ENCODE data around the gene LUZP2.

Gene LUZP2

DNA sequence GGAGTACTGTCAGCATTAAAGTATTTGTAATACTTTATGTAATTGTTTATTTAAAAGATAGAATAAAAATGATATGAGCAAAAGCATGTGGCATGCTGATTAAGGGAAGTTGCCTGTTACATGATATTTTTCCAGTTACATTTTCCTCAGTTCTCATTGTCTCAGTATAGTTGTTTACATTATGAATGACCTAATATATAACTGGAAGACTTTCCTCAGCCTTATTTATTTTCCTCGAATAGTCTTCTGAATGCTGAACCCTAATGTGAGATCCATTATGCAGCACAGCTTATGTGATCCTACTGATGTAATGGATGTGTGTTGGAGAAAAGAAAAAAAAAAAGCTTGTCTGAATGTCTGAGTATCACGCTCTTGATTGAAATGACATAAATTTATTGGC, 95.5 kb downstream of the LUZP2 start:
- Histone ChIP-seq H3K9me3 (ENCODE audit: control insufficient read depth in 1 of 2, low read length in 2 of 2) (no peaks in the 10 kb centered on the region), H3K27ac (ENCODE audit: low read depth, low read length) (no peak overlapping the region), H3K9ac (ENCODE audit: low read depth in 1 of 2, low read length in 2 of 2) (no peak overlapping the region), H3K4me3 (ENCODE audit: low read depth in 1 of 2, low read length in 2 of 2) (no peak overlapping the region), H3K36me3 (ENCODE audit: control insufficient read depth in 1 of 2, insufficient read depth in 2 of 2, low read length in 2 of 2) (no peaks in the 10 kb centered on the region), H3K4me1 (ENCODE audit: control insufficient read depth in 1 of 2, insufficient read depth in 2 of 2, low read length in 2 of 2) (no peaks in the 10 kb centered on the region), H3K27me3 (ENCODE audit: control insufficient read depth in 1 of 2, insufficient read depth in 2 of 2, low read length in 2 of 2) (no peaks in the 10 kb centered on the region)

DNA sequence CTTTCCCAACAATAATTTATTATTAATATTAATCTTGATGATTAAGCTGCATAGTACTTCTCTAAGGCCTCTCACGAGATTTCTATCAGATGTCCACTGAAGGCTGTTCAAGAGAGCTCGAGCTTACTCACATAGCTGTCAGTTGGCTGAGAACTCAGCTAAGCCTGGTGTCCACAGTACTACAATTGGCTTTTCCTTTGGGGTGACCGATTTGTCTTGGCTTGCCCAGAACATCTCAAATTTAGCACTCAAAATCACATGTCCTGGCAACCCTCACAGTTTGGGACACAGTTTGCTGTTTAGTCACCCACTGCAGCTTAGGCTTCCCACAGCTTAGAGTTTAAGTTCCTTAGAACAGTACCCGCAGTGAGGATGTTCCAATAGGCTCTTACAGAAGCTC, 96.5 kb downstream of the LUZP2 start:
- H3K36me3 ChIP-seq (ENCODE audit: control insufficient read depth in 1 of 2, insufficient read depth in 2 of 2, low read length in 2 of 2): no peaks in the 10 kb centered on the region
- no peaks in the 10 kb centered on the region for H3K9me3 ChIP-seq (ENCODE audit: control insufficient read depth in 1 of 2, low read length in 2 of 2)
- no peak overlapping the region for H3K27ac ChIP-seq (ENCODE audit: low read depth, low read length)
- H3K4me3 ChIP-seq (ENCODE audit: low read depth in 1 of 2, low read length in 2 of 2): no peak overlapping the region
- no peaks in the 10 kb centered on the region for H3K27me3 ChIP-seq (ENCODE audit: control insufficient read depth in 1 of 2, insufficient read depth in 2 of 2, low read length in 2 of 2)
- H3K4me1 ChIP-seq (ENCODE audit: control insufficient read depth in 1 of 2, insufficient read depth in 2 of 2, low read length in 2 of 2): no peaks in the 10 kb centered on the region
- no peak overlapping the region for H3K9ac ChIP-seq (ENCODE audit: low read depth in 1 of 2, low read length in 2 of 2)

DNA sequence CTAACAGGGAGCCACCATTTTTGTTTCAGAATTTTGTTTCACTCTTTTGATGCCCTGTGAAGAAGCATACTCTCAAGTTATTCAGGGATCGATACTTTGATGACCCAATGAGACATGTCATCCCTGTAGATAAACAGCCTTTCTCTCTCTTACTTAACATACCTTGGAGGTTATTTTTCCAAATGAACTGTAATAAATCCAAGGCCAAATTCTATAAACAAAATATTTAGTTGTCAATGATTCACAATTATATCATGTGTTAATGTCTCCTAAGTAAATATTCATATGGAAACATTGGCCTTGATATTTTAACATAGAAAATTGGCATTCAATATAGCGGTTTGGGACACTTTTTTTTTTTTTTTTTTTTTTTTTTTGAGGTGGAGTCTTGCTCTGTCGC, 97.5 kb downstream of the LUZP2 start:
- H3K36me3 ChIP-seq (ENCODE audit: control insufficient read depth in 1 of 2, insufficient read depth in 2 of 2, low read length in 2 of 2): no peaks in the 10 kb centered on the region
- H3K27me3 ChIP-seq (ENCODE audit: control insufficient read depth in 1 of 2, insufficient read depth in 2 of 2, low read length in 2 of 2): no peaks in the 10 kb centered on the region
- H3K27ac ChIP-seq (ENCODE audit: low read depth, low read length): no peak overlapping the region
- H3K9ac ChIP-seq (ENCODE audit: low read depth in 1 of 2, low read length in 2 of 2): no peak overlapping the region
- no peaks in the 10 kb centered on the region for H3K9me3 ChIP-seq (ENCODE audit: control insufficient read depth in 1 of 2, low read length in 2 of 2)
- no peak overlapping the region for H3K4me3 ChIP-seq (ENCODE audit: low read depth in 1 of 2, low read length in 2 of 2)
- no peaks in the 10 kb centered on the region for H3K4me1 ChIP-seq (ENCODE audit: control insufficient read depth in 1 of 2, insufficient read depth in 2 of 2, low read length in 2 of 2)

DNA sequence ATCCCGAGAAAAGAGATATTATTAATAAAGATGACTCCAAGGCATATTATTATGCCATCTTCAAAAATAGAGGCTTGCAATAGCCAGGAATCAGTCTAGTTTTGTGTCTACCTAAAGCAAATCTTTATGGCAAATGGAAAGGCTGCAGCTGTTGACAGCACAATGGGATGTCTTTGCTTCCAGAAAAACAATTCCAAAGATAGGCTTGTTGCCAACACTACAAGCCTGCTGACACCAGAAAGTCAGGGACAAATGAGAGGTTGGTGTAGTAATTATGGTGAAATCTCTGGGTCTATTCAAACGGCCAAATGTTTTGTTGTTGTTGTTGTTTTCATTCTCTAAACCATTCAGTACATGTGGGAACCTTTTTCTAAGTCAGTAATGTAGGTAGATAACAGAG, 101.8 kb downstream of the LUZP2 start:
- no peak overlapping the region for H3K4me3 ChIP-seq (ENCODE audit: low read depth in 1 of 2, low read length in 2 of 2)
- H3K9ac ChIP-seq (ENCODE audit: low read depth in 1 of 2, low read length in 2 of 2): no peak overlapping the region
- H3K4me1 ChIP-seq (ENCODE audit: control insufficient read depth in 1 of 2, insufficient read depth in 2 of 2, low read length in 2 of 2): no peaks in the 10 kb centered on the region
- no peak overlapping the region for H3K27ac ChIP-seq (ENCODE audit: low read depth, low read length)
- H3K36me3 ChIP-seq (ENCODE audit: control insufficient read depth in 1 of 2, insufficient read depth in 2 of 2, low read length in 2 of 2): no peaks in the 10 kb centered on the region
- H3K9me3 ChIP-seq (ENCODE audit: control insufficient read depth in 1 of 2, low read length in 2 of 2): no peaks in the 10 kb centered on the region
- no peaks in the 10 kb centered on the region for H3K27me3 ChIP-seq (ENCODE audit: control insufficient read depth in 1 of 2, insufficient read depth in 2 of 2, low read length in 2 of 2)

DNA sequence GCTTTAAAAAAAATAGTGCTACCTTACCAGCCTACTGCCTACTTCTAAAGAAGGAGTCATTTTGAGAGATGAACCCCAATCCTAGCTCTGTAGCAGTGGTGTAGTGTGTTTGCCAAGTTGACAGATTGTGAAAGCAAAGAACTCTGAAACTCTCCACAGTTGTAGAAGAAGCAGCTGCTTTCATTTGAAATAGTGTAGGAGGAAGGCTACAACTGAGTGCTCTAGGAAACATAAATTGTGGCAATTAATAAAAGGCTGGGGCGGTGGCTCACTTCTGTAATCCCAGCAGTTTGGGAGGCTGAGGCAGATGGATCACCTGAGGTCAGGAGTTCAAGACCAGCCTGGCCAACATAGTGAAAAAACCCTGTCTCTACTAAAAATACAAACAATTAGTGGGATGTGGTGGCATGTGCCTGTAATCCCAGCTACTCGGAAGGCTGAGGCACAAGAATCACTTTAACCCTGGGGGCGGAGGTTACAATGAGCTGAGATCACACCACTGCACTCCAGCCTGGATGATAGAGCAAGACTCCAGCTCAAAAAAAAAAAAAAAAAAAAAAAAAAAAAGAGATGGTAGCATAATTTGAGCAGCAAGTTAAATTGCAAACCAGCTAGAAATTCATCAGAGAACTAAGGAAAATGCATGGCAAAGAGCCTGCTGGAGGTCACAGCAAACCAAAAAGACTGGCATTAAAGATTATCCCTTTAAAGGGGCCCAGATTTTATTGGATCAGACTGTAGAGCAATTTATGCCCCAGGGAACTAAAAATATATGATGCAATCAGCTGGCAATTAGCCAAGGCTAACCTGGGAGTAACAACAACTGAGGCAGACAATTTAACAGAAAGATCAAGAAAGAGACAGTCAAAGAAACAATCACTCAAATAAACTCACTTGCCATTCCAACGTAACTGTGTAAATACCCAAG, 112.6 kb downstream of the LUZP2 start:
- Histone ChIP-seq H3K9me3 (ENCODE audit: control insufficient read depth in 1 of 2, low read length in 2 of 2) (no peaks in the 10 kb centered on the region), H3K27me3 (ENCODE audit: control insufficient read depth in 1 of 2, insufficient read depth in 2 of 2, low read length in 2 of 2) (no peaks in the 10 kb centered on the region), H3K9ac (ENCODE audit: low read depth in 1 of 2, low read length in 2 of 2) (no peak overlapping the region), H3K27ac (ENCODE audit: low read depth, low read length) (no peak overlapping the region), H3K36me3 (ENCODE audit: control insufficient read depth in 1 of 2, insufficient read depth in 2 of 2, low read length in 2 of 2) (no peaks in the 10 kb centered on the region), H3K4me1 (ENCODE audit: control insufficient read depth in 1 of 2, insufficient read depth in 2 of 2, low read length in 2 of 2) (no peaks in the 10 kb centered on the region), H3K4me3 (ENCODE audit: low read depth in 1 of 2, low read length in 2 of 2) (no peak overlapping the region)

DNA sequence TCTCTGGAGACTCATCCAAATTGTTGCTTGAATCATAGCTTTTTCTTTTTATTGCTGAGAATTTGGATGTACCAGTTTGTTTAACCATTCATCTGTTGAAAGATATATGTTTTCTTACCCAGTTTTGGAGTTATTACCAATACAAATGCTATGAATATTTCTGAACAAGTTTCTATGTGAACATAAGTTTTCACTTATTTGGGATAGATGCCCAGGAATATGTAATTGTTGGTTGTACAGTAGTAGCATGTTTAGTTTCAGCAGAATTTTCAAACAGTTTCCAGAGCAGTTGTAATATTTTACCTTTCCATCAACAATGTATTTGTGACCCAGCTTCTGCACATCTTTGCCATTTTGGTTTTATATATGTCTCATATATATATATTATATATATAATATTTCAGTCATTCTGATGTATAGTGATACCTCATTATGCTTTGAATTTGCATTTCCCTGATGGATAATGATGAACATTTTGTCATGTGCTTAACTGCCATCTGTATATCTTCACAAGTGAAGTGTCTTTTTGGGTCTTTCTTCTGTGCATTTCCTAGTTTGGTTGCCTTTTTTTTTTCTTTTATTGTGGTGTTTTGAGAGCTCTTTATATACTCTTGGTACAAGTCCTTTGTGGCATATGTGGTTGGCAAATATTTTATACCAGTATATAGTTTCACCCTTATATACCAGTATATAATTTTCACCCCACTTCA, 118.8 kb downstream of the LUZP2 start:
- Histone ChIP-seq H3K9me3 (ENCODE audit: control insufficient read depth in 1 of 2, low read length in 2 of 2) (no peaks in the 10 kb centered on the region), H3K4me3 (ENCODE audit: low read depth in 1 of 2, low read length in 2 of 2) (no peak overlapping the region), H3K27ac (ENCODE audit: low read depth, low read length) (no peak overlapping the region), H3K36me3 (ENCODE audit: control insufficient read depth in 1 of 2, insufficient read depth in 2 of 2, low read length in 2 of 2) (no peaks in the 10 kb centered on the region), H3K4me1 (ENCODE audit: control insufficient read depth in 1 of 2, insufficient read depth in 2 of 2, low read length in 2 of 2) (no peaks in the 10 kb centered on the region), H3K9ac (ENCODE audit: low read depth in 1 of 2, low read length in 2 of 2) (no peak overlapping the region), H3K27me3 (ENCODE audit: control insufficient read depth in 1 of 2, insufficient read depth in 2 of 2, low read length in 2 of 2) (no peaks in the 10 kb centered on the region)

DNA sequence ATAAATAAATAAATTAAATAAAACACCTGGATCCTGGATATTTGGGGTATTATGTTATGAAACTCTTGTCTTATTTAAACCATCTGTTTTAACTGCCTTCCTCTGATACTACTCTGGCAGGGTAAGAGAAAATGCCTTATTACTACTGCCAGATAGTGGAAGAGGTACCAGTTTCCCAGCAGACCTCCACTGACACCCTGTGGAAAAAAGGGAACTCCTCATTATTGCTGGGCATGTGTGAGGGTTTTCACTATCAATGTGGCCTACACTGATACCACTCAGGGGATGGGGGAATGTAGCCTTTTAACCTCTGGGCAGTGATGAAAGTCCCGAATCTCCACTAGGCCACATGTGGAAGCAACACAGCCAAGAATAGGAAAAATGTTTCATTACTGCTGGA, 121.0 kb downstream of the LUZP2 start:
- Histone ChIP-seq H3K4me3 (ENCODE audit: low read depth in 1 of 2, low read length in 2 of 2) (no peak overlapping the region), H3K27ac (ENCODE audit: low read depth, low read length) (no peak overlapping the region), H3K27me3 (ENCODE audit: control insufficient read depth in 1 of 2, insufficient read depth in 2 of 2, low read length in 2 of 2) (no peaks in the 10 kb centered on the region), H3K9me3 (ENCODE audit: control insufficient read depth in 1 of 2, low read length in 2 of 2) (no peaks in the 10 kb centered on the region), H3K9ac (ENCODE audit: low read depth in 1 of 2, low read length in 2 of 2) (no peak overlapping the region), H3K36me3 (ENCODE audit: control insufficient read depth in 1 of 2, insufficient read depth in 2 of 2, low read length in 2 of 2) (no peaks in the 10 kb centered on the region), H3K4me1 (ENCODE audit: control insufficient read depth in 1 of 2, insufficient read depth in 2 of 2, low read length in 2 of 2) (no peaks in the 10 kb centered on the region)

DNA sequence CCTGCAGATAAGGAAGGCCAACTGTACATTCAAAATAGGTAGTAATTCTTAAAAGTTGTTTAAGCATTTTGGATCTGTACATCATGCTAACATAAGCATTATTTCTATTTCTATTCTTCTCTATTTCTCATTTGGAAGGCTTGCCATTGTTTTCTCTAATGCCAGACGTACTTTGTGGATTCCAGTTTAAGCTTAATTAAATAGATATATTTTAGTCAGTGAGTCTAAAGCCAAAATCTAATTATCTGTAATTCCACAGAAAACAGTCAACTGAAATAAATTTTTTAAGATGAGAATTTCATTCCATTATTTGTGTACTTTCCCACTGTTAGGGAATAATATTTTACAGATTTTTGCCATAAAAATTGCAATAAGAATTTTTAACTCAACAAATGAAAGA, 123.0 kb downstream of the LUZP2 start:
- Histone ChIP-seq H3K4me1 (ENCODE audit: control insufficient read depth in 1 of 2, insufficient read depth in 2 of 2, low read length in 2 of 2) (no peaks in the 10 kb centered on the region), H3K27ac (ENCODE audit: low read depth, low read length) (no peak overlapping the region), H3K4me3 (ENCODE audit: low read depth in 1 of 2, low read length in 2 of 2) (no peak overlapping the region), H3K27me3 (ENCODE audit: control insufficient read depth in 1 of 2, insufficient read depth in 2 of 2, low read length in 2 of 2) (no peaks in the 10 kb centered on the region), H3K9ac (ENCODE audit: low read depth in 1 of 2, low read length in 2 of 2) (no peak overlapping the region), H3K36me3 (ENCODE audit: control insufficient read depth in 1 of 2, insufficient read depth in 2 of 2, low read length in 2 of 2) (no peaks in the 10 kb centered on the region), H3K9me3 (ENCODE audit: control insufficient read depth in 1 of 2, low read length in 2 of 2) (no peaks in the 10 kb centered on the region)

DNA sequence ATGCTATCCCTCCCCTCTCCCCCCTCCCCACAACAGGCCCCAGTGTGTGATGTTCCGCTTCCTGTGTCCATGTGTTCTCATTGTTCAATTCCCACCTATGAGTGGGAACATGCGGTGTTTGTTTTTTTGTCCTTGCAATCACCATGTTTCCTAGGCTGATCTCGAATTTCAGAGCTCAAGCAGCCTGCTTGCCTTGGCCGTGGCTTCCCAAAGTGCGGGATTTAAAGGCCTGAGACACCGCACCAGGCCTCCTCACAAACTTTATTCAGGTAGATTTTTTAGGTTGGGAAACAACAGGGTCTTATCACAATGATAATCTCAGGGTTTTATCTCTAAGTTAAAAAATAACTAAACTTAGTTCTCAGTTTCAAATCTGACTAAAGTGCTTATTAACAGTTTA, 125.4 kb downstream of the LUZP2 start:
- H3K27ac ChIP-seq (ENCODE audit: low read depth, low read length): no peak overlapping the region
- H3K9ac ChIP-seq (ENCODE audit: low read depth in 1 of 2, low read length in 2 of 2): no peak overlapping the region
- no peaks in the 10 kb centered on the region for H3K36me3 ChIP-seq (ENCODE audit: control insufficient read depth in 1 of 2, insufficient read depth in 2 of 2, low read length in 2 of 2)
- no peak overlapping the region for H3K4me3 ChIP-seq (ENCODE audit: low read depth in 1 of 2, low read length in 2 of 2)
- no peaks in the 10 kb centered on the region for H3K9me3 ChIP-seq (ENCODE audit: control insufficient read depth in 1 of 2, low read length in 2 of 2)
- H3K27me3 ChIP-seq (ENCODE audit: control insufficient read depth in 1 of 2, insufficient read depth in 2 of 2, low read length in 2 of 2): no peaks in the 10 kb centered on the region
- no peaks in the 10 kb centered on the region for H3K4me1 ChIP-seq (ENCODE audit: control insufficient read depth in 1 of 2, insufficient read depth in 2 of 2, low read length in 2 of 2)

DNA sequence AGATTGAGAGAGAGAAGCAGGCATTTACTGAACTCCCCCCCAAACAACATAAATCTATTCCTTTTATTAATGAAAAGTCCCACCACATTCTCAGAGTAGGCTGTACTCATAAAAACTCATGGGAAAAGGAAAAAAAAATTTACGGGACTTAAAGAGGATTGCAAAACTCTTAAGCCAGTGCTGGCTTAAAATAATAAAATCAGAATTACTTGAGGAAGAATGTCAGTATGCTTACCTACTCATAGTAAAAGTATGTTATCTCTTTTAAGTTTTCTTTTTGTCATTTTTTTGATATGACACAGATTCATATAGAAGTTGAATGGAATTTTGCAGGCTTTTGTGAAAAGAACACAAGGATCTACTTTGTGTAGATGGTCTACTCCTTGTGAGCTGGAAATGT, 126.3 kb downstream of the LUZP2 start:
- Histone ChIP-seq H3K4me1 (ENCODE audit: control insufficient read depth in 1 of 2, insufficient read depth in 2 of 2, low read length in 2 of 2) (no peaks in the 10 kb centered on the region), H3K27me3 (ENCODE audit: control insufficient read depth in 1 of 2, insufficient read depth in 2 of 2, low read length in 2 of 2) (no peaks in the 10 kb centered on the region), H3K9me3 (ENCODE audit: control insufficient read depth in 1 of 2, low read length in 2 of 2) (no peaks in the 10 kb centered on the region), H3K36me3 (ENCODE audit: control insufficient read depth in 1 of 2, insufficient read depth in 2 of 2, low read length in 2 of 2) (no peaks in the 10 kb centered on the region), H3K4me3 (ENCODE audit: low read depth in 1 of 2, low read length in 2 of 2) (no peak overlapping the region), H3K27ac (ENCODE audit: low read depth, low read length) (no peak overlapping the region), H3K9ac (ENCODE audit: low read depth in 1 of 2, low read length in 2 of 2) (no peak overlapping the region)

Measured in duodenal mucosa (tissue), 2 donors.